ENCODE results near the gene ZIC2. TPM values are rescaled to one million over a fixed set of nuclear protein-coding genes. Genes with fewer than 3 reads are reported as not detected.

The ZIC2 gene
- polyA plus RNA-seq, 4 donors = 0.04 TPM; not detected in 3

GRCh38 chr13:99979453-99980200 is 2.0 kb upstream of the ZIC2 start:
- peaks cover 21 to 87% (median 71%) of the 10 kb centered on the region in 3 donors for H3K27me3 ChIP-seq (ENCODE audit: control insufficient read depth in 3 of 3, insufficient read depth in 3 of 3, low read length in 3 of 3)
- DNase-seq (peak in 1 of 2 donors; percentile 16), FAIRE-seq (no peak)
- peaks cover 0 to 7% of the 10 kb centered on the region in 2 donors for H3K9me3 ChIP-seq (ENCODE audit: control insufficient read depth in 2 of 2, insufficient read depth in 1 of 2, low read depth in 1 of 2, low read length in 1 of 2)
- peak overlapping the region in 2 of 3 donors; percentile 12 to 57 for H3K4me3 ChIP-seq (ENCODE audit: low read depth in 1 of 3, low read length in 3 of 3)
- H3K27ac ChIP-seq (ENCODE audit: low read depth in 1 of 3, low read length in 2 of 3) = no peak overlapping the region
- WGBS, 3 donors = 2 to 4% (median 4%) methylated on average over 54 to 59 of the region's 59 CpGs
- H3K4me1 ChIP-seq (ENCODE audit: control insufficient read depth in 3 of 3, insufficient read depth in 2 of 3, low read depth in 1 of 3, low read length in 2 of 3) = peaks cover 0 to 7% (median 0%) of the 10 kb centered on the region in 3 donors
- H3K36me3 ChIP-seq (ENCODE audit: control insufficient read depth in 3 of 3, insufficient read depth in 2 of 3, low read depth in 1 of 3, low read length in 3 of 3) = no peaks in the 10 kb centered on the region

- 1 to 2% (median 1%) methylated on average over 34 to 76 of the region's 76 CpGs for WGBS, 3 donors
- Histone ChIP-seq H3K27ac (ENCODE audit: low read depth in 1 of 3, low read length in 2 of 3) (no peak overlapping the region), H3K27me3 (ENCODE audit: control insufficient read depth in 3 of 3, insufficient read depth in 3 of 3, low read length in 3 of 3) (peaks cover 21 to 86% (median 71%) of the 10 kb centered on the region in 3 donors), H3K9me3 (ENCODE audit: control insufficient read depth in 2 of 2, insufficient read depth in 1 of 2, low read depth in 1 of 2, low read length in 1 of 2) (peaks cover 3 to 7% of the 10 kb centered on the region in 2 donors), H3K4me1 (ENCODE audit: control insufficient read depth in 3 of 3, insufficient read depth in 2 of 3, low read depth in 1 of 3, low read length in 2 of 3) (peaks cover 0 to 7% (median 3%) of the 10 kb centered on the region in 3 donors), H3K36me3 (ENCODE audit: control insufficient read depth in 3 of 3, insufficient read depth in 2 of 3, low read depth in 1 of 3, low read length in 3 of 3) (no peaks in the 10 kb centered on the region), H3K4me3 (ENCODE audit: low read depth in 1 of 3, low read length in 3 of 3) (peak overlapping the region in 2 of 3 donors; percentile 22 to 57)
- FAIRE-seq (no peak), DNase-seq (peak; percentile 44 to 67)
Measured at GRCh38 chr13:99980201-99980823, 1.3 kb upstream of the ZIC2 start.

- no peak overlapping the region for H3K27ac ChIP-seq (ENCODE audit: low read depth in 1 of 3, low read length in 2 of 3)
- H3K9me3 ChIP-seq (ENCODE audit: control insufficient read depth in 2 of 2, insufficient read depth in 1 of 2, low read depth in 1 of 2, low read length in 1 of 2) = peaks cover under 1 to 3% of the 10 kb centered on the region in 2 donors
- FAIRE-seq = no peak
- H3K4me3 ChIP-seq (ENCODE audit: low read depth in 1 of 3, low read length in 3 of 3) = peak overlapping the region in 2 of 3 donors; percentile 22 to 57
- no peaks in the 10 kb centered on the region for H3K36me3 ChIP-seq (ENCODE audit: control insufficient read depth in 3 of 3, insufficient read depth in 2 of 3, low read depth in 1 of 3, low read length in 3 of 3)
- peak in 1 of 2 donors; percentile 55 for DNase-seq
- 1% methylated on average over 70 to 109 of the region's 110 CpGs for WGBS, 3 donors
- H3K4me1 ChIP-seq (ENCODE audit: control insufficient read depth in 3 of 3, insufficient read depth in 2 of 3, low read depth in 1 of 3, low read length in 2 of 3) = peaks cover 0 to 7% (median 3%) of the 10 kb centered on the region in 3 donors
- H3K27me3 ChIP-seq (ENCODE audit: control insufficient read depth in 3 of 3, insufficient read depth in 3 of 3, low read length in 3 of 3) = peaks cover 21 to 85% (median 69%) of the 10 kb centered on the region in 3 donors
Measured at GRCh38 chr13:99980824-99981734, 505 bp upstream of the ZIC2 start.

- Histone ChIP-seq H3K4me3 (ENCODE audit: low read depth in 1 of 3, low read length in 3 of 3) (peak overlapping the region in 1 of 3 donors; percentile 57), H3K27ac (ENCODE audit: low read depth in 1 of 3, low read length in 2 of 3) (no peak overlapping the region), H3K9me3 (ENCODE audit: control insufficient read depth in 2 of 2, insufficient read depth in 1 of 2, low read depth in 1 of 2, low read length in 1 of 2) (peaks cover 0 to 3% of the 10 kb centered on the region in 2 donors), H3K4me1 (ENCODE audit: control insufficient read depth in 3 of 3, insufficient read depth in 2 of 3, low read depth in 1 of 3, low read length in 2 of 3) (peaks cover 0 to 7% (median 3%) of the 10 kb centered on the region in 3 donors), H3K36me3 (ENCODE audit: control insufficient read depth in 3 of 3, insufficient read depth in 2 of 3, low read depth in 1 of 3, low read length in 3 of 3) (no peaks in the 10 kb centered on the region), H3K27me3 (ENCODE audit: control insufficient read depth in 3 of 3, insufficient read depth in 3 of 3, low read length in 3 of 3) (peaks cover 21 to 85% (median 77%) of the 10 kb centered on the region in 3 donors)
- WGBS, 3 donors = 1 to 2% (median 1%) methylated on average over 61 to 98 of the region's 98 CpGs
- DNase-seq (peak in 1 of 2 donors; percentile 57), FAIRE-seq (no peak)
Measured at GRCh38 chr13:99982036-99982730, 599 bp downstream of the ZIC2 start.

- Histone ChIP-seq H3K4me1 (ENCODE audit: control insufficient read depth in 3 of 3, insufficient read depth in 2 of 3, low read depth in 1 of 3, low read length in 2 of 3) (peaks cover 0 to 7% (median 3%) of the 10 kb centered on the region in 3 donors), H3K9me3 (ENCODE audit: control insufficient read depth in 2 of 2, insufficient read depth in 1 of 2, low read depth in 1 of 2, low read length in 1 of 2) (peaks cover 0 to 3% of the 10 kb centered on the region in 2 donors), H3K27me3 (ENCODE audit: control insufficient read depth in 3 of 3, insufficient read depth in 3 of 3, low read length in 3 of 3) (peaks cover 21 to 85% (median 79%) of the 10 kb centered on the region in 3 donors), H3K36me3 (ENCODE audit: control insufficient read depth in 3 of 3, insufficient read depth in 2 of 3, low read depth in 1 of 3, low read length in 3 of 3) (no peaks in the 10 kb centered on the region), H3K4me3 (ENCODE audit: low read depth in 1 of 3, low read length in 3 of 3) (no peak overlapping the region), H3K27ac (ENCODE audit: low read depth in 1 of 3, low read length in 2 of 3) (no peak overlapping the region)
- 4 to 9% (median 6%) methylated on average over 48 of the region's 48 CpGs for WGBS, 3 donors
- FAIRE-seq = no peak
- peak in 1 of 2 donors; percentile 31 for DNase-seq
Measured at GRCh38 chr13:99982731-99983498, 1.3 kb downstream of the ZIC2 start.

- H3K27me3 ChIP-seq (ENCODE audit: control insufficient read depth in 3 of 3, insufficient read depth in 3 of 3, low read length in 3 of 3) = peaks cover 21 to 85% (median 79%) of the 10 kb centered on the region in 3 donors
- DNase-seq (no peak), FAIRE-seq (no peak)
- peaks cover 0 to 3% of the 10 kb centered on the region in 2 donors for H3K9me3 ChIP-seq (ENCODE audit: control insufficient read depth in 2 of 2, insufficient read depth in 1 of 2, low read depth in 1 of 2, low read length in 1 of 2)
- no peak overlapping the region for H3K27ac ChIP-seq (ENCODE audit: low read depth in 1 of 3, low read length in 2 of 3)
- peaks cover 0 to 7% (median 3%) of the 10 kb centered on the region in 3 donors for H3K4me1 ChIP-seq (ENCODE audit: control insufficient read depth in 3 of 3, insufficient read depth in 2 of 3, low read depth in 1 of 3, low read length in 2 of 3)
- H3K36me3 ChIP-seq (ENCODE audit: control insufficient read depth in 3 of 3, insufficient read depth in 2 of 3, low read depth in 1 of 3, low read length in 3 of 3) = no peaks in the 10 kb centered on the region
- H3K4me3 ChIP-seq (ENCODE audit: low read depth in 1 of 3, low read length in 3 of 3) = no peak overlapping the region
- 7 to 10% (median 9%) methylated on average over 42 of the region's 42 CpGs for WGBS, 3 donors
Measured at GRCh38 chr13:99983499-99984401, 2.2 kb downstream of the ZIC2 start.

All from small intestine (tissue), 7 donors.